Mesothelial cell of epicardium (in vitro differentiated cells): ENCODE results near the gene M1AP. TPM values are rescaled to one million over a fixed set of nuclear protein-coding genes. Genes with fewer than 3 reads are reported as not detected.
"Not testable (repeated sequence)": the region's sequence is repeated elsewhere in the genome, so short reads cannot be mapped to it uniquely, and the experiment has no call there.

Experiments
- DNase-seq, 2 experiments: peaks; one replicate each; pipeline ENCODE4 v3.0.0; 2021; ENCODE audit warnings: low spot score in 2 of 2; ENCODE audit not compliant: unreplicated experiment in 2 of 2
- H3K27ac Mint-ChIP-seq: 2 replicates; pipeline ENCODE4 v1.8.0; 2021; ENCODE audit warnings: mixed read lengths
- H3K27me3 Mint-ChIP-seq: 2 replicates; pipeline ENCODE4 v1.8.0; 2021; ENCODE audit warnings: low read depth, mixed read lengths
- H3K36me3 Mint-ChIP-seq: 2 replicates; pipeline ENCODE4 v1.8.0; 2021; ENCODE audit warnings: mixed read lengths
- H3K4me1 Mint-ChIP-seq: 2 replicates; pipeline ENCODE4 v1.8.0; 2021; ENCODE audit warnings: mixed read lengths
- H3K4me3 Mint-ChIP-seq: 2 replicates; pipeline ENCODE4 v1.8.0; 2021; ENCODE audit warnings: mild to moderate bottlenecking, moderate library complexity, mixed read lengths
- H3K9me3 Mint-ChIP-seq: 2 replicates; pipeline ENCODE4 v1.8.0; 2021; ENCODE audit warnings: mixed read lengths
- CTCF ChIP-seq: fragments of 200-600 bp; sonication (generic); IDR thresholded peaks from one replicate; pipeline ENCODE4 v1.5.0; 2021; ENCODE audit warnings: antibody characterized with exemption; ENCODE audit not compliant: unreplicated experiment
- total RNA-seq: library from RNA; stranded (reverse); gene quantifications from 3 replicates; pipeline ENCODE4 v1.2.1, GENCODE V29; 2021

The M1AP gene
- total RNA-seq, 1 donor from 2014 or later = 7.4 TPM

- H3K4me1 Mint-ChIP-seq = peaks cover 8% of the 10 kb centered on the region
- no peaks in the 10 kb centered on the region for H3K9me3 Mint-ChIP-seq
- no peak overlapping the region for H3K4me3 Mint-ChIP-seq
- DNase-seq = no peak
- H3K27me3 Mint-ChIP-seq = peaks cover 36% of the 10 kb centered on the region
- H3K36me3 Mint-ChIP-seq = no peaks in the 10 kb centered on the region
- no peak for TF ChIP-seq CTCF
- no peak overlapping the region for H3K27ac Mint-ChIP-seq
Measured at GRCh38 chr2:74562126-74562775, 85.9 kb downstream of the M1AP start.

- not testable (repeated sequence) for H3K4me1 Mint-ChIP-seq, H3K36me3 Mint-ChIP-seq, H3K9me3 Mint-ChIP-seq, H3K4me3 Mint-ChIP-seq, H3K27ac Mint-ChIP-seq, DNase-seq
- H3K27me3 Mint-ChIP-seq = peaks cover 41% of the 10 kb centered on the region
Measured at GRCh38 chr2:74561022-74561421, 87.1 kb downstream of the M1AP start.

GRCh38 chr2:74560591-74560990 lies 87.5 kb downstream of the M1AP start:
- Mint-ChIP-seq H3K27me3 (peaks cover 40% of the 10 kb centered on the region), H3K9me3 (no peaks in the 10 kb centered on the region), H3K4me3 (no peak overlapping the region), H3K4me1 (peaks cover 8% of the 10 kb centered on the region), H3K36me3 (peaks cover 3% of the 10 kb centered on the region), H3K27ac (no peak overlapping the region)
- no peak for TF ChIP-seq CTCF
- no peak for DNase-seq

GRCh38 chr2:74559912-74560311 lies 88.2 kb downstream of the M1AP start:
- no peak for DNase-seq
- no peak overlapping the region for H3K4me3 Mint-ChIP-seq
- no peak overlapping the region for H3K27ac Mint-ChIP-seq
- no peak for TF ChIP-seq CTCF
- no peaks in the 10 kb centered on the region for H3K9me3 Mint-ChIP-seq
- H3K27me3 Mint-ChIP-seq = peaks cover 45% of the 10 kb centered on the region
- H3K4me1 Mint-ChIP-seq = peaks cover 10% of the 10 kb centered on the region
- peaks cover 3% of the 10 kb centered on the region for H3K36me3 Mint-ChIP-seq

- no peaks in the 10 kb centered on the region for H3K9me3 Mint-ChIP-seq
- H3K27me3 Mint-ChIP-seq = peaks cover 42% of the 10 kb centered on the region
- H3K4me3 Mint-ChIP-seq = no peak overlapping the region
- no peak for DNase-seq
- no peak for TF ChIP-seq CTCF
- no peak overlapping the region for H3K27ac Mint-ChIP-seq
- H3K4me1 Mint-ChIP-seq = peaks cover 13% of the 10 kb centered on the region
- peaks cover 3% of the 10 kb centered on the region for H3K36me3 Mint-ChIP-seq
Measured at GRCh38 chr2:74558284-74559230, 89.6 kb downstream of the M1AP start.

- TF ChIP-seq CTCF = no peak
- no peak for DNase-seq
- Mint-ChIP-seq H3K9me3 (no peaks in the 10 kb centered on the region), H3K27ac (no peak overlapping the region), H3K4me3 (no peak overlapping the region), H3K36me3 (peaks cover 3% of the 10 kb centered on the region), H3K4me1 (peaks cover 21% of the 10 kb centered on the region), H3K27me3 (peaks cover 36% of the 10 kb centered on the region)
Measured at GRCh38 chr2:74556831-74557370, 91.2 kb downstream of the M1AP start.
